ENCODE measurements around the gene PPP2R3B. TPM values are rescaled to one million over a fixed set of nuclear protein-coding genes. Genes with fewer than 3 reads are reported as not detected.
"Not testable (repeated sequence)": the region's sequence is repeated elsewhere in the genome, so short reads cannot be mapped to it uniquely, and the experiment has no call there.

The PPP2R3B gene
- total and polyA plus RNA-seq, 3 experiments from 2014 or later, result 10.0 to 23.1 (median 21.2) TPM

DNA sequence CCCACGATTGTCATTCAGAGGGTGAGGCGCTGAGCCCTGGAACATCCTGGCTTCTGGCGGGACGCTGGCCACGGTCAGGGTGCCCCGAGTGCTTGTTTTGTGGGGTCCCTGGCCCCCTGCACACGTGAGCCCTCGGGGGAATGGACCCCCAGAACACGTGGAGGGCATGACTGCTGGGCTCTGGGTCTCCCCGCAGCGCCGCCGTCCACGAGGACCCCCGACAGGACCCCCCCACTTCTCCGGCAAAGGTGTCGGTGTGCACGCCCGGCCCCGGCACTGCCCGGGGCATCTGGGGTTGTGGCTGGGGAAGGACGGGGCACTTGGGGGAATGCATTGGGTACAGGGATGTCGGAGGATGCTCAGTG, 54.2 kb downstream of the PPP2R3B start:
- H3K27me3 Mint-ChIP-seq, result no peaks in the 10 kb centered on the region
- H3K27me3 ChIP-seq (ENCODE audit: insufficient read depth, low read length, poor library complexity, severe bottlenecking), result no peaks in the 10 kb centered on the region
- H3K4me3 ChIP-seq (ENCODE audit: low read length), result no peak overlapping the region
- CTCF ChIA-PET, result no interaction called here
- no peaks in the 10 kb centered on the region for H3K9me3 Mint-ChIP-seq
- H3K4me1 Mint-ChIP-seq, result peaks cover 0 to 5% (median 2%) of the 10 kb centered on the region in 3 donors
- H3K36me3 ChIP-seq (ENCODE audit: insufficient read depth, low read length), result no peaks in the 10 kb centered on the region
- POLR2A ChIA-PET, result no interaction called here
- DNase-seq, result peak in 1 of 5 donors; percentile 19
- peaks cover 8% of the 10 kb centered on the region for H3K4me1 ChIP-seq (ENCODE audit: insufficient read depth, low read length)
- no peak overlapping the region for H3K27ac ChIP-seq (ENCODE audit: low read depth, low read length)
- H3K27ac Mint-ChIP-seq, result no peak overlapping the region
- H3K4me3 Mint-ChIP-seq, result no peak overlapping the region
- H3K9me3 ChIP-seq (ENCODE audit: low read length), result no peaks in the 10 kb centered on the region
- peaks cover 6 to 19% (median 9%) of the 10 kb centered on the region in 3 donors for H3K36me3 Mint-ChIP-seq

DNA sequence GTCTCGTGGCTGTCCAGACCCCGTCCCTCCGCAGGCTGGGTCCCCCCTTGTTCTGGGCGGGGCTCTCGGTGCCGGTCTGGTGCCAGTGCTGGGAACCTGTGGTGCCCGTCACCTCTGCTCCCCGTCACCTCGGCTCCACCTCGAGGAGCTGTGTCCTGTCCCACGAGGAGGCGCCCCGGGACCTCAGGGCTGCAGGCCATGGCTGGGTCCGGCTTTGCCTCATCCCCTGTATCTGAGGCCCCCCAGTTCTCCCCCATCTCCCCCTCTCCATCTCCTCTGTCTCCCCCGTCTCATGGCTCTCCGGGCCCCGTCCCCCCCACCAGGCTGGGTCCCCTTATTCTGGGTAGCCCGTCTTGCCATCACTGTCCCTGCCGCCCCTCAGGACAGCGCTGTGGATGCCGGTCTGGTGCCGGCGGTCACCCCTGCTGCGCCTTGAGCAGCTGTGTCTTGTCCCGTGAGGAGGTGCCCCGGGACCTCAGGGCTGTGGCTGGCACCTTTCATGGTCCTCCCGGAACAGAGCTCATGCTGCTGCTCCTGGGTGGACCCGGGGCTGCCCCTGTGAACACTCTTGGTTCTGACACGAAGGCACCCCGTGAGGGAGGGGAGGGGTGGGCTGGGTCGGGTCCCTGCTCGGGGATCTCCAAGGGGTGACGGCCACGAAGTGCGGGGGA, 54.7 kb downstream of the PPP2R3B start:
- Histone ChIP-seq H3K4me1 (ENCODE audit: insufficient read depth, low read length) (peaks cover 8% of the 10 kb centered on the region), H3K36me3 (ENCODE audit: insufficient read depth, low read length) (no peaks in the 10 kb centered on the region), H3K27ac (ENCODE audit: low read depth, low read length) (no peak overlapping the region), H3K27me3 (ENCODE audit: insufficient read depth, low read length, poor library complexity, severe bottlenecking) (no peaks in the 10 kb centered on the region), H3K9me3 (ENCODE audit: low read length) (no peaks in the 10 kb centered on the region), H3K4me3 (ENCODE audit: low read length) (no peak overlapping the region)
- no peak for DNase-seq
- Mint-ChIP-seq H3K4me3 (no peak overlapping the region), H3K9me3 (peaks cover 0 to 2% (median 0%) of the 10 kb centered on the region in 5 donors), H3K36me3 (peaks cover 5 to 16% (median 6%) of the 10 kb centered on the region in 3 donors), H3K4me1 (peaks cover 0 to 5% (median 2%) of the 10 kb centered on the region in 3 donors), H3K27me3 (no peaks in the 10 kb centered on the region), H3K27ac (no peak overlapping the region)
- POLR2A ChIA-PET, result no interaction called here
- CTCF ChIA-PET, result no interaction called here

DNA sequence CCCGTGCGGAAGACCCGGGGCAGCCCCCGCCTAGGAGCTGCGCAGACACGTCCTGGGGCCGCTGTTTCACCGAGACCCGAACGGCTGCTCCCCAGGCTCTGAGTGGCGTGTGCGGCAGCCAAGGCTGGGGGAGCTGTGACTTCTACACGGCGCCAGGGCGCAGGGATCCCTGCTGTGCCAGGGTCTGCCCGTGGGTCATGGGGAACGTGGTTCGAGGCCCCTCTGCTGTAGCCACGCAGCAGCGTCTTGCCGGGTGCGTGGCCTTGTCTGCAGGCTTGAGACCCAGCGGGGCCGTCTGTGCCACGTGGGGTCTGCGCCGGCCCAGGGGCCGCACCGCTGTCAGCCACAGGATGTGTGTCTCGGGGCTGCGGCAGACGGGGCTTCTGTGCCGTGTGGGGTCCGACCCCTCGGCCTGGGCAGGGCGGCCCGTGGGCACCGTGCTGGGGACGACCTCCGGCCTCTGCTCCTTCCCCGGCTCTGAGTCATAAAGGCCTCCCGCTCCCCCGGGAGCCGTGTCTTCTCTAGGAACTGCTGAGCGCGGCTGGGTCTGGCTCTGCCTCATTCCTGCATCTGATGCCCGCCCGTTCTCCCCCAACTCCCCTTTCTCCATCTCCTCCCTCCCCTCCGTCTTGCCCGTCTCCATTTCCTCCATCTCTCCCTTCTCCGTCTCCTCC, 55.4 kb downstream of the PPP2R3B start:
- H3K27me3 ChIP-seq (ENCODE audit: insufficient read depth, low read length, poor library complexity, severe bottlenecking), result no peaks in the 10 kb centered on the region
- Mint-ChIP-seq H3K27me3 (no peaks in the 10 kb centered on the region), H3K36me3 (peaks cover 1 to 10% (median 2%) of the 10 kb centered on the region in 3 donors), H3K27ac (no peak overlapping the region), H3K4me1 (peaks cover 0 to 2% (median under 1%) of the 10 kb centered on the region in 3 donors), H3K4me3 (no peak overlapping the region), H3K9me3 (peaks cover 0 to 2% (median 0%) of the 10 kb centered on the region in 5 donors)
- DNase-seq, result peak in 1 of 5 donors; percentile 48
- no peak overlapping the region for H3K4me3 ChIP-seq (ENCODE audit: low read length)
- no peak overlapping the region for H3K27ac ChIP-seq (ENCODE audit: low read depth, low read length)
- ChIA-PET POLR2A (no interaction called here), CTCF (no interaction called here)
- H3K36me3 ChIP-seq (ENCODE audit: insufficient read depth, low read length), result no peaks in the 10 kb centered on the region
- peaks cover 8% of the 10 kb centered on the region for H3K4me1 ChIP-seq (ENCODE audit: insufficient read depth, low read length)
- H3K9me3 ChIP-seq (ENCODE audit: low read length), result no peaks in the 10 kb centered on the region

DNA sequence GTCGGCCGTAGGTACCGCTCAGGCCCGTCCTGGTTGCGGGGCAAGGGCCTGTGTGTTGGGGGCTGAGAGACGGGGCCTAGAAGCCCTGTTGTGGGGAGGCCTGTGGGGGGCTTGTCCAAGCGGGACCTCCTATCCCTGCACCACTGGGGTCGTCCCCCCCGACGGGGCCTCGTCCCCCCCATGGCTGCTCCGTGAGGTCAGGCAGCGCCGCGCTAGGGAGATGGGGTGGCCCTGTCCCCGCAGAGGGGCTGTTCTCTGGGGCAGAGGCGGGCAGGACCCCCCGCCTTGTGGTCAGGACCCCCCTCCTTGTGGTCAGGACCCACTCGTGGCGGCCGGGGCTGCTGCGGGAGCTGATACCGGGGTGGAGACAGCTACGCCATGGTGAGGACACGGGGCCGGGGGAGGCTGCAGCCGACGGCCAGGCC, 56.0 kb downstream of the PPP2R3B start:
- Histone ChIP-seq H3K9me3 (ENCODE audit: low read length) (no peaks in the 10 kb centered on the region), H3K27ac (ENCODE audit: low read depth, low read length) (no peak overlapping the region), H3K4me1 (ENCODE audit: insufficient read depth, low read length) (peaks cover 8% of the 10 kb centered on the region), H3K4me3 (ENCODE audit: low read length) (no peak overlapping the region), H3K27me3 (ENCODE audit: insufficient read depth, low read length, poor library complexity, severe bottlenecking) (no peaks in the 10 kb centered on the region), H3K36me3 (ENCODE audit: insufficient read depth, low read length) (no peaks in the 10 kb centered on the region)
- H3K9me3 Mint-ChIP-seq, result peaks cover 0 to 2% (median 0%) of the 10 kb centered on the region in 5 donors
- no peak overlapping the region for H3K4me3 Mint-ChIP-seq
- peak in 1 of 5 donors; percentile 40 for DNase-seq
- H3K27me3 Mint-ChIP-seq, result no peaks in the 10 kb centered on the region
- CTCF ChIA-PET, result no interaction called here
- H3K4me1 Mint-ChIP-seq, result peaks cover 0 to 2% (median 0%) of the 10 kb centered on the region in 3 donors
- H3K27ac Mint-ChIP-seq, result no peak overlapping the region
- H3K36me3 Mint-ChIP-seq, result peaks cover 0 to 7% (median 0%) of the 10 kb centered on the region in 3 donors
- POLR2A ChIA-PET, result no interaction called here

DNA sequence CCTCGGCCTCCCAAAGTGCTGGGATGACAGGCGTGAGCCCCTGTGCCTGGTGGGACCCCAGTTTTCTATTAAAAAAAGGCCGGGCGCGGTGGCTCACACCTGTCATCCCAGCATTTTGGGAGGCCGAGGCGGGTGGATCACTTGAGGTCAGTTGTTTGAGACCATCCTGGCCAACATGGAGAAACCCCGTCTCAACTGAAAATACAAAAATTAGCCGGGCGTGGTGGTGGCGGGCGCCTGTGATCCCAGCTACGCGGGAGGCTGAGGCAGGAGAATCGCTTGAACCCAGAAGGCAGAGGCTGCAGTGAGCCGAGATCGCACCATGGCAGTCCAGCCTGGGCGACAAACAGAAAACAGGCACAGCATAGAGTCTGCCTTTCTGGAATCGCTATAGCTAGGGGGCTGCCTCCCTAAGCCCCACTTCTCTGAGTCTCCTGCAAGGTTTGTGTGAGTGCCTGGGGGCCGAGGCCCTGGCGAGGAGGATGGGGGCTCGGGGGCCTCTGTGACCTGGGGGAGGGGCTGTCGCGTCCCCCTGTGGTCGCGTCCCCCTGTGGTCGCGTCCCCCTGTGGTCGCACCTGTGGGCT, 56.5 kb downstream of the PPP2R3B start:
- H3K4me3 ChIP-seq (ENCODE audit: low read length); CTCF ChIA-PET; H3K36me3 ChIP-seq (ENCODE audit: insufficient read depth, low read length); H3K36me3 Mint-ChIP-seq; H3K27me3 Mint-ChIP-seq; H3K27ac ChIP-seq (ENCODE audit: low read depth, low read length); H3K9me3 ChIP-seq (ENCODE audit: low read length); H3K4me1 ChIP-seq (ENCODE audit: insufficient read depth, low read length); H3K4me1 Mint-ChIP-seq; H3K27me3 ChIP-seq (ENCODE audit: insufficient read depth, low read length, poor library complexity, severe bottlenecking); POLR2A ChIA-PET; H3K9me3 Mint-ChIP-seq; H3K27ac Mint-ChIP-seq: not testable (repeated sequence)
- DNase-seq, result peak in 1 of 5 donors; percentile 38
- H3K4me3 Mint-ChIP-seq, result peak overlapping the region in 1 of 7 donors; percentile 44

DNA sequence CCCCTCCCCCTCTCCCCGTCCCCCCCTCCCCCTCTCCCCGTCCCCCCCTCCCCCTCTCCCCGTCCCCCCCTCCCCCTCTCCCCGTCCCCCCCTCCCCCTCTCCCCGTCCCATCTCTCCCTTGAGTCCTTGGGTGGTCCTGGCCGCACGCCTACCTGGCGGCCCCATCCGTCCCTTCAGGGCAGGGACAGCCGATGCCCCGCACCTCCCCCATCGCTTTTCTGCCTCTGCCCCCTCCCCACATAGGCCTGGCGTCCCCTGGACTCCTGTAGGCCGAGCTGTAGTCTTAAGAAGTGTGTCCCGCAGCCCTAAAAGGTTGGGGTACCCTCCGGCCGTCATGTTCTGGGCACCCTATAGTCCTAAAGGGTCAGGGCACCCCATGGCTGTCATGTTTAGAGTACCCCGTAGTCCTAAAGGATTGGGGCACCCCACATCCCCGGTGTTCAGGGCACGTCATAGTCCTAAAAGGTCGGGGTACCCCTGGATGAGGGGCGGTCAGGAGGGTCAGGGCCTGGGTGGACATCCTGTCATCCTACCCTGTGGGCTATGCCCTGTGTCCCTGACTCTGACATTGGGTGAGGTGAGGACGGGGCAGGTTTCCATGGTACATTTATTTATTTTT, 57.3 kb downstream of the PPP2R3B start:
- POLR2A ChIA-PET, result no interaction called here
- DNase-seq, result peak in 1 of 5 donors; percentile 32
- H3K36me3 ChIP-seq (ENCODE audit: insufficient read depth, low read length), result no peaks in the 10 kb centered on the region
- H3K9me3 ChIP-seq (ENCODE audit: low read length), result no peaks in the 10 kb centered on the region
- H3K27ac ChIP-seq (ENCODE audit: low read depth, low read length), result no peak overlapping the region
- H3K27me3 ChIP-seq (ENCODE audit: insufficient read depth, low read length, poor library complexity, severe bottlenecking), result no peaks in the 10 kb centered on the region
- peaks cover 0 to 2% (median 0%) of the 10 kb centered on the region in 5 donors for H3K9me3 Mint-ChIP-seq
- CTCF ChIA-PET, result no interaction called here
- H3K27me3 Mint-ChIP-seq, result no peaks in the 10 kb centered on the region
- H3K4me1 Mint-ChIP-seq, result peaks cover 2 to 4% (median 4%) of the 10 kb centered on the region in 3 donors
- no peak overlapping the region for H3K4me3 ChIP-seq (ENCODE audit: low read length)
- peak overlapping the region in 3 of 8 donors; percentile 12 to 93 (median 73) for H3K27ac Mint-ChIP-seq
- no peaks in the 10 kb centered on the region for H3K36me3 Mint-ChIP-seq
- no peak overlapping the region for H3K4me3 Mint-ChIP-seq
- peaks cover 8% of the 10 kb centered on the region for H3K4me1 ChIP-seq (ENCODE audit: insufficient read depth, low read length)

DNA sequence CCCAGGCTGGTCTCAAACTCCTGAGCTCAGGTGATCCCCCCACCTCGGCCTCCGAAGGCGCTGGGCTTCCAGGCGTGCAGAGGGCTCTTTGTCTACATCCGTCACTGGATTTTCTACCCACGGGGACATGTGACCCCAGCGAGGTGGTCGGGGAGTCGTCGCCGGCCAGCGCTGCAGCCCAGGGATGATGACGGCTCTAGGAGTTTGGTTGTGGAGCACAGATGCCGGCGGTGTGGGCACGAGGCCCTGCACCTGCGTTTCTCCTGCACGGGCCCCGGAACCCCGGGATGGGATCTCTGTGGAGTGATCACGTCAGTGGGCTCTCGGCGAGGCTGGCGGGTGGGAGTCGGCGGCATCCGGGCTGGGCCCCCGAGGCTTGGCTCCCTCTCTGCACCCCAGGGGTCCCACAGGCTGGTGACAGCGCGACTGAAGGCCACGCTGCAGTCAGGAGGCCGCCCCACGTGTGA, 59.0 kb downstream of the PPP2R3B start:
- Mint-ChIP-seq H3K9me3 (peaks cover 0 to 3% (median 0%) of the 10 kb centered on the region in 5 donors), H3K36me3 (no peaks in the 10 kb centered on the region), H3K4me3 (no peak overlapping the region), H3K4me1 (peaks cover 9 to 20% (median 17%) of the 10 kb centered on the region in 3 donors), H3K27ac (no peak overlapping the region), H3K27me3 (peaks cover 0 to 4% of the 10 kb centered on the region in 2 donors)
- no peaks in the 10 kb centered on the region for H3K36me3 ChIP-seq (ENCODE audit: insufficient read depth, low read length)
- H3K4me1 ChIP-seq (ENCODE audit: insufficient read depth, low read length), result peaks cover 19% of the 10 kb centered on the region
- ChIA-PET CTCF (no interaction called here), POLR2A (no interaction called here)
- H3K27ac ChIP-seq (ENCODE audit: low read depth, low read length), result no peak overlapping the region
- H3K4me3 ChIP-seq (ENCODE audit: low read length), result no peak overlapping the region
- H3K27me3 ChIP-seq (ENCODE audit: insufficient read depth, low read length, poor library complexity, severe bottlenecking), result no peaks in the 10 kb centered on the region
- no peaks in the 10 kb centered on the region for H3K9me3 ChIP-seq (ENCODE audit: low read length)
- DNase-seq, result peak in 1 of 5 donors; percentile 51

DNA sequence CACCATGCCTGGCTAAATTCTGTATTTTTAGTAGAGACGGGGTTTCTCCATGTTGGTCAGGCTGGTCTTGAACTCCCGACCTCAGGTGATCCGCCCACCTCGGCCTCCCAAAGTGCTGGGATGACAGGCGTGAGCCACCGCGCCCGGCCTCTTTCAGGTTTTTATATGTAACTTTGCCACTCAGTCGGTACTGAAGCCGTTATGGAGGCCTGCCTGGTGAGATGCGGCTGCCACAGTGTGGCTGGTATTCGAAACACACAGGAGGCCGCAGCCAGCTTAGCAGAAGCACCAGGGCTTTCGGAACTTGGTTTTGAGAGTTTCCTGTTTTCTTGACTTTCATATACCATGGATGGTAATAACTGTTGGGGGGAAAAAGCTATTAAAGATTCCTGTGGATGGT, 62.0 kb downstream of the PPP2R3B start:
- H3K27ac ChIP-seq (ENCODE audit: low read depth, low read length); CTCF ChIA-PET; H3K27me3 ChIP-seq (ENCODE audit: insufficient read depth, low read length, poor library complexity, severe bottlenecking); POLR2A ChIA-PET; H3K36me3 ChIP-seq (ENCODE audit: insufficient read depth, low read length); H3K27me3 Mint-ChIP-seq; H3K9me3 ChIP-seq (ENCODE audit: low read length); H3K27ac Mint-ChIP-seq; H3K9me3 Mint-ChIP-seq; H3K36me3 Mint-ChIP-seq; H3K4me3 ChIP-seq (ENCODE audit: low read length): not testable (repeated sequence)
- H3K4me1 ChIP-seq (ENCODE audit: insufficient read depth, low read length), result peaks cover 23% of the 10 kb centered on the region
- Mint-ChIP-seq H3K4me1 (peaks cover 22 to 36% (median 25%) of the 10 kb centered on the region in 3 donors), H3K4me3 (peak overlapping the region in 2 of 7 donors; percentile 11 to 79)
- peak in 1 of 5 donors; percentile 40 for DNase-seq

Measured in CD8-positive, alpha-beta memory T cell (primary cell).